HUES48 (cell line): ENCODE results near the gene SLC22A1.

Source experiments
- H3K27ac ChIP-seq: one replicate; pipeline ENCODE4 v1.7.0; 2013; ENCODE audit warnings: low read depth, low read length, inconsistent platforms
- H3K27me3 ChIP-seq: 2 replicates; pipeline ENCODE4 v1.6.1; 2013; ENCODE audit warnings: mild to moderate bottlenecking, low read length; ENCODE audit not compliant: control insufficient read depth, insufficient read depth
- H3K36me3 ChIP-seq: 2 replicates; pipeline ENCODE4 v1.6.1; 2013; ENCODE audit warnings: low read length; ENCODE audit not compliant: control insufficient read depth, insufficient read depth
- H3K4me1 ChIP-seq: 2 replicates; pipeline ENCODE4 v1.6.1; 2013; ENCODE audit warnings: mild to moderate bottlenecking, low read length; ENCODE audit not compliant: control insufficient read depth, insufficient read depth
- H3K4me3 ChIP-seq: 2 replicates; pipeline ENCODE4 v1.5.1; 2013; ENCODE audit warnings: mild to moderate bottlenecking, low read depth, low read length
- H3K9ac ChIP-seq: 2 replicates; pipeline ENCODE4 v1.6.1; 2013; ENCODE audit warnings: mild to moderate bottlenecking, low read depth, low read length, moderate library complexity
- H3K9me3 ChIP-seq: 2 replicates; pipeline ENCODE4 v1.6.1; 2013; ENCODE audit warnings: low read length; ENCODE audit not compliant: control insufficient read depth, insufficient read depth

The SLC22A1 gene

GRCh38 chr6:160121558-160121957 lies at the start of gene SLC22A1:
Gene SLC22A1 (plus strand): TSS chr6:160121815. CDS start chr6:160121936, 121 bp downstream.
- Histone ChIP-seq H3K27me3 (no peaks in the 10 kb centered on the region), H3K9me3 (peaks cover 12% of the 10 kb centered on the region), H3K4me1 (no peaks in the 10 kb centered on the region), H3K36me3 (no peaks in the 10 kb centered on the region), H3K4me3 (no peak within 1 kb of the TSS), H3K27ac (no peak within 1 kb of the TSS), H3K9ac (no peak within 1 kb of the TSS)

- H3K36me3 ChIP-seq: peaks cover 96% of the 10 kb centered on the region
- H3K4me3 ChIP-seq: no peak overlapping the region
Measured at GRCh38 chr6:160073272-160073671, 48.3 kb upstream of the SLC22A1 start.

GRCh38 chr6:160076009-160076408 lies 45.6 kb upstream of the SLC22A1 start:
- Histone ChIP-seq H3K4me1 (no peaks in the 10 kb centered on the region), H3K9me3 (peaks cover 13% of the 10 kb centered on the region; the same call in 1 of the 2 replicates), H3K27ac (no peak overlapping the region), H3K36me3 (peaks cover 94% of the 10 kb centered on the region), H3K4me3 (no peak overlapping the region), H3K9ac (no peak overlapping the region), H3K27me3 (no peaks in the 10 kb centered on the region)

More at GRCh38 chr6:160073272-160073671, 48.3 kb upstream of the SLC22A1 start:
- H3K4me1 ChIP-seq: no peaks in the 10 kb centered on the region
- H3K9me3 ChIP-seq: no peaks in the 10 kb centered on the region
- H3K27me3 ChIP-seq: no peaks in the 10 kb centered on the region
- no peak overlapping the region for H3K27ac ChIP-seq
- H3K9ac ChIP-seq: no peak overlapping the region

- no peak overlapping the region for H3K27ac ChIP-seq
- H3K9me3 ChIP-seq: peaks cover 13% of the 10 kb centered on the region; the same call in 1 of the 2 replicates
- H3K36me3 ChIP-seq: peaks cover 94% of the 10 kb centered on the region
- H3K27me3 ChIP-seq: no peaks in the 10 kb centered on the region
- H3K9ac ChIP-seq: no peak overlapping the region
- H3K4me3 ChIP-seq: no peak overlapping the region
- H3K4me1 ChIP-seq: no peaks in the 10 kb centered on the region
Measured at GRCh38 chr6:160077024-160077423, 44.6 kb upstream of the SLC22A1 start.

GRCh38 chr6:160077526-160077925 lies 44.1 kb upstream of the SLC22A1 start:
- H3K36me3 ChIP-seq: peaks cover 91% of the 10 kb centered on the region
- H3K4me3 ChIP-seq: no peak overlapping the region
- peaks cover 13% of the 10 kb centered on the region; the same call in 1 of the 2 replicates for H3K9me3 ChIP-seq
- H3K9ac ChIP-seq: no peak overlapping the region
- no peaks in the 10 kb centered on the region for H3K4me1 ChIP-seq
- H3K27me3 ChIP-seq: no peaks in the 10 kb centered on the region
- H3K27ac ChIP-seq: no peak overlapping the region

GRCh38 chr6:160078883-160079685 lies 42.5 kb upstream of the SLC22A1 start:
- H3K27me3 ChIP-seq: no peaks in the 10 kb centered on the region
- no peaks in the 10 kb centered on the region for H3K4me1 ChIP-seq
- peaks cover 85% of the 10 kb centered on the region for H3K36me3 ChIP-seq
- H3K9me3 ChIP-seq: peaks cover 13% of the 10 kb centered on the region; the same call in 1 of the 2 replicates
- H3K27ac ChIP-seq: no peak overlapping the region
- H3K4me3 ChIP-seq: no peak overlapping the region
- H3K9ac ChIP-seq: no peak overlapping the region

- Histone ChIP-seq H3K4me3 (no peak overlapping the region), H3K27ac (no peak overlapping the region), H3K27me3 (no peaks in the 10 kb centered on the region), H3K9ac (no peak overlapping the region), H3K9me3 (peaks cover 13% of the 10 kb centered on the region; the same call in 1 of the 2 replicates), H3K36me3 (peaks cover 85% of the 10 kb centered on the region), H3K4me1 (no peaks in the 10 kb centered on the region)
Measured at GRCh38 chr6:160079686-160080043, 42.0 kb upstream of the SLC22A1 start.

GRCh38 chr6:160080097-160080496 lies 41.5 kb upstream of the SLC22A1 start:
- no peak overlapping the region for H3K27ac ChIP-seq
- no peaks in the 10 kb centered on the region for H3K4me1 ChIP-seq
- H3K9me3 ChIP-seq: peaks cover 13% of the 10 kb centered on the region; the same call in 1 of the 2 replicates
- H3K27me3 ChIP-seq: no peaks in the 10 kb centered on the region
- H3K4me3 ChIP-seq: no peak overlapping the region
- peaks cover 85% of the 10 kb centered on the region for H3K36me3 ChIP-seq
- H3K9ac ChIP-seq: no peak overlapping the region

GRCh38 chr6:160081398-160081797 lies 40.2 kb upstream of the SLC22A1 start:
- no peak overlapping the region for H3K27ac ChIP-seq
- no peak overlapping the region for H3K4me3 ChIP-seq
- peaks cover 13% of the 10 kb centered on the region; the same call in 1 of the 2 replicates for H3K9me3 ChIP-seq
- no peak overlapping the region for H3K9ac ChIP-seq
- H3K36me3 ChIP-seq: peaks cover 87% of the 10 kb centered on the region
- H3K4me1 ChIP-seq: no peaks in the 10 kb centered on the region
- H3K27me3 ChIP-seq: no peaks in the 10 kb centered on the region

GRCh38 chr6:160082627-160083026 lies 39.0 kb upstream of the SLC22A1 start:
- Histone ChIP-seq H3K4me3 (no peak overlapping the region), H3K9me3 (peaks cover 13% of the 10 kb centered on the region; the same call in 1 of the 2 replicates), H3K27ac (no peak overlapping the region), H3K4me1 (no peaks in the 10 kb centered on the region), H3K36me3 (peaks cover 87% of the 10 kb centered on the region), H3K27me3 (no peaks in the 10 kb centered on the region), H3K9ac (no peak overlapping the region)

- Histone ChIP-seq H3K27ac (no peak overlapping the region), H3K9ac (no peak overlapping the region), H3K36me3 (peaks cover 87% of the 10 kb centered on the region), H3K9me3 (peaks cover 13% of the 10 kb centered on the region; the same call in 1 of the 2 replicates), H3K27me3 (no peaks in the 10 kb centered on the region), H3K4me1 (no peaks in the 10 kb centered on the region), H3K4me3 (no peak overlapping the region)
Measured at GRCh38 chr6:160084198-160084776, 37.3 kb upstream of the SLC22A1 start.
